ENCODE results near the gene KLF4. TPM values are rescaled to one million over a fixed set of nuclear protein-coding genes. Genes with fewer than 3 reads are reported as not detected.

Gene KLF4
- total and polyA plus RNA-seq, 2 of the 13 experiments (the other 11 are each of a cell fraction or from before 2014, with no cell fraction given), result 0.20 to 0.37 TPM

DNA sequence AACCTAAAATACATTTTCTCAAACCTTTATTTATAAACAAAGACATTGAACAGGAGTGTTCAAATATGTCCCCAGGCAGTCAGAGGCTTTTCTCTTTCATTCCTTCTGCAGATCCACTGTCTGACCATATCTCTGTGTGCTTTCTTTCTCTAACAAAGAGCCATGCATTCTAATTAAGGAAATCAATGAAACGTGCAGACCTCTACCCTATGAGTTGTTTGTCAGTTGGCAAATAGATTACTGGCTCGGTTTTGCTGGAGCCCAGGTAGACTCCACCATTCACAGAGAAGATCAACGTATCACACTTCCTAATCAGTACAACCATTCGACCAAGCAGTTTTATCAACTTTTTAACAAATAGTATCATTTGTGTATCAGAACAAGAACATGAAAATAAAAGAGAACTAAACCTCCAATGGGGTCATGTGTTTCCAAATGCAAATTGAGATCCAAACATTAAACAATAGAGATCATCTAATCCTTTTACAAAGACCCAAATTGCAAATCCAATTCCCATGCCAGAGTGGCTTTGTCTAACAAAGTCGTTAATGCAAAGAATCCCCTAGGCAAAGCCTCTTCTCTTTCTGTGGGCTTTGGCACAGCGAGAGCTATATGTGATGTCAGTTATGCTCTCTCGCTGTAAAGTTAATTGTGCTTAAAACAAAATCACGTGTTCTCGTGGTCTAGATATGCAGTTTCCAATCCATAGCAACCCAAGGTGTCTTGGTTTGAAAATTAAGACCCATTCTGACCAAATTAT lies 16.8 kb downstream of the KLF4 start (continued):
- TF ChIP-seq, protein P1, sequence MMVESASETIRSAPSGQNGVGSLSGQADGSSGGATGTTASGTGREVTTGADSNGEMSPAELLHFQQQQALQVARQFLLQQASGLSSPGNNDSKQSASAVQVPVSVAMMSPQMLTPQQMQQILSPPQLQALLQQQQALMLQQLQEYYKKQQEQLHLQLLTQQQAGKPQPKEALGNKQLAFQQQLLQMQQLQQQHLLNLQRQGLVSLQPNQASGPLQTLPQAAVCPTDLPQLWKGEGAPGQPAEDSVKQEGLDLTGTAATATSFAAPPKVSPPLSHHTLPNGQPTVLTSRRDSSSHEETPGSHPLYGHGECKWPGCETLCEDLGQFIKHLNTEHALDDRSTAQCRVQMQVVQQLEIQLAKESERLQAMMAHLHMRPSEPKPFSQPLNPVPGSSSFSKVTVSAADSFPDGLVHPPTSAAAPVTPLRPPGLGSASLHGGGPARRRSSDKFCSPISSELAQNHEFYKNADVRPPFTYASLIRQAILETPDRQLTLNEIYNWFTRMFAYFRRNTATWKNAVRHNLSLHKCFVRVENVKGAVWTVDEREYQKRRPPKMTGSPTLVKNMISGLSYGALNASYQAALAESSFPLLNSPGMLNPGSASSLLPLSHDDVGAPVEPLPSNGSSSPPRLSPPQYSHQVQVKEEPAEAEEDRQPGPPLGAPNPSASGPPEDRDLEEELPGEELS (CRISPR knock-in tag; IDR thresholded peaks at IDR 0.05), result no peak

DNA sequence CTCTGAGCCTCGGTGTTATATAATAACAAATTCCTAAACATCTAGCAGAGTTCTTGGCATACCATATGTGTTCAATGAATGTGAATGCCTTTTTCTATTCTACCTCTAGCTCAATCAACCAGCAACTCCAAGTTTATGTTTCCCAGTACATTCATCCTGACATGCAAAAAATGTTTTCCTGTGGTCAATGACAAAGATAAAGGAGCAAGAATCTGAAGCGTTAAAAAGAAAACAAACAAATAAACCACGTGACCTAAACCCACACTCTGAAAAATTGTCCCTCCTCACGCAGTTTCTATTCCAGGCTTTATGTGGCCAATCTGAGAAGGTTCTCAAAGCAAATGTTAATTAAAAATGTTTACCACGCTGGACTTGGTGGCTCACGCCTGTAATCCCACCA lies 18.0 kb downstream of the KLF4 start:
- Histone ChIP-seq H3K36me3 (replicated peaks in 1 of 2; ENCODE audit: control insufficient read depth in 1 of 2, insufficient read depth in 2 of 2, low read length in 2 of 2) (no peaks in the 10 kb centered on the region), H2AFZ (ENCODE audit: low read length) (no peak overlapping the region), H3K4me3 (replicated peaks in 1 of 3; ENCODE audit: insufficient read depth in 1 of 3, low read depth in 2 of 3, low read length in 3 of 3) (no peak overlapping the region), H3K9ac (ENCODE audit: insufficient read depth, low read depth, low read length) (no peak overlapping the region), H3K4me2 (ENCODE audit: low read depth, low read length) (no peak overlapping the region), H3K4me1 (ENCODE audit: insufficient read depth, low read length) (no peaks in the 10 kb centered on the region), H3K9me3 (ENCODE audit: low read length) (no peaks in the 10 kb centered on the region), H3K27me3 (ENCODE audit: control insufficient read depth in 1 of 2, insufficient read depth in 2 of 2, low read length in 2 of 2) (no peaks in the 10 kb centered on the region; a peak in 1 of 5 replicates), H3K79me2 (ENCODE audit: insufficient read depth, low read length) (no peaks in the 10 kb centered on the region), H4K20me1 (ENCODE audit: insufficient read depth, low read length) (no peaks in the 10 kb centered on the region), H3K27ac (ENCODE audit: extremely low read length, insufficient read depth, low read length) (no peak overlapping the region)
- WGBS (ENCODE audit: low lambda C conversion rate), result 48% methylated on average over 6 of the region's 6 CpGs
- BruUV-seq (replicated peaks), result no TSS peak
- DNase-seq (ENCODE audit: low spot score) (no peak), ATAC-seq (no peak), FAIRE-seq (no peak)
- ChIA-PET CTCF (ENCODE audit: low intra/inter-chr PET ratio, low total read pairs) (no interaction called here), POLR2A (no interaction called here)
- intact Hi-C loops (cut with micrococcal nuclease; ENCODE audit: unreplicated experiment), result no loop called here
- in situ Hi-C loops (cut with HindIII; ENCODE audit: extremely low pct_ligation_motif_present, low pct_unique_long_range_greater_than_20kb), result loop anchor here (10.0 kb wide), 1 partner anchor 803 kb away; no protein-coding TSS in a partner anchor
- TF ChIP-seq ZNF383 (CRISPR knock-in tag; IDR thresholded peaks at IDR 0.05; ENCODE audit: borderline replicate concordance) (no peak), RAD51 (IDR thresholded peaks at IDR 0.05; ENCODE audit: borderline replicate concordance) (peak; percentile 55; the same call in 1 of the 2 replicates)

DNA sequence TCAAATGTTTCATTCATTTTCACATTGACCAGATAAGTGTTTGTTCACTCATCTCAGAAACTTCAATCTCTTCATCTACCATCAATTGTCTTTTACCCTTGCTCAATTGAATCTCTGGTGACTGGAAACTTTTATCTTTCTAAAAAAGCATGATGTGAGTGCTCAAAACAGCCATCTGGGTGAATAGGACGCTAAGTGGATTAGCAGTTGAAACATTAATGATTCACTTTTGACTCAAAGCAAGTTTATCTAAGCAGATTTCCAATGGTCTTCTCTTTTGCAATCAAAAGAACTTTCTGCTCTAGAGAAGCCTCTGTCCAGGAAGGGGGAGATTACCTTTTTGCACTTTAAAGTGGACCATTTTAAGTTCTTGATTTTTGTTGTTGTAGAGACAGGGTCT lies 22.2 kb downstream of the KLF4 start:
- no peak overlapping the region for H3K27ac ChIP-seq (ENCODE audit: extremely low read length, insufficient read depth, low read length)
- TF ChIP-seq, protein P2, sequence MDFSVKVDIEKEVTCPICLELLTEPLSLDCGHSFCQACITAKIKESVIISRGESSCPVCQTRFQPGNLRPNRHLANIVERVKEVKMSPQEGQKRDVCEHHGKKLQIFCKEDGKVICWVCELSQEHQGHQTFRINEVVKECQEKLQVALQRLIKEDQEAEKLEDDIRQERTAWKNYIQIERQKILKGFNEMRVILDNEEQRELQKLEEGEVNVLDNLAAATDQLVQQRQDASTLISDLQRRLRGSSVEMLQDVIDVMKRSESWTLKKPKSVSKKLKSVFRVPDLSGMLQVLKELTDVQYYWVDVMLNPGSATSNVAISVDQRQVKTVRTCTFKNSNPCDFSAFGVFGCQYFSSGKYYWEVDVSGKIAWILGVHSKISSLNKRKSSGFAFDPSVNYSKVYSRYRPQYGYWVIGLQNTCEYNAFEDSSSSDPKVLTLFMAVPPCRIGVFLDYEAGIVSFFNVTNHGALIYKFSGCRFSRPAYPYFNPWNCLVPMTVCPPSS (IDR thresholded peaks at IDR 0.05), result no peak
- no peak for TF ChIP-seq ZNF224 (CRISPR knock-in tag; IDR thresholded peaks at IDR 0.05)
- no peak for TF ChIP-seq BHLHE40 (IDR thresholded peaks at IDR 0.05; ENCODE audit: low read length)
- TF ChIP-seq, protein P3, sequence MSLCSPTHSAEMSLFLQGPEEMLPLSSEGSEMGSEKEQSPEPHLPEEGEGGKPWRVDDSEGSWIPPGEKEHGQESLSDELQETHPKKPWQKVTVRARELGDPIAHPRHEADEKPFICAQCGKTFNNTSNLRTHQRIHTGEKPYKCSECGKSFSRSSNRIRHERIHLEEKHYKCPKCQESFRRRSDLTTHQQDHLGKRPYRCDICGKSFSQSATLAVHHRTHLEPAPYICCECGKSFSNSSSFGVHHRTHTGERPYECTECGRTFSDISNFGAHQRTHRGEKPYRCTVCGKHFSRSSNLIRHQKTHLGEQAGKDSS (CRISPR knock-in tag; IDR thresholded peaks at IDR 0.05; ENCODE audit: borderline replicate concordance, low read depth), result no peak
- TF ChIP-seq ZBTB1 (CRISPR knock-in tag; IDR thresholded peaks at IDR 0.05; ENCODE audit: borderline replicate concordance), result no peak
- TF ChIP-seq ISX (CRISPR knock-in tag; conservative IDR thresholded peaks at IDR 0.05), result no peak
- TF ChIP-seq ZNF335 (CRISPR knock-in tag; IDR thresholded peaks at IDR 0.05), result no peak
- TF ChIP-seq, protein P4, sequence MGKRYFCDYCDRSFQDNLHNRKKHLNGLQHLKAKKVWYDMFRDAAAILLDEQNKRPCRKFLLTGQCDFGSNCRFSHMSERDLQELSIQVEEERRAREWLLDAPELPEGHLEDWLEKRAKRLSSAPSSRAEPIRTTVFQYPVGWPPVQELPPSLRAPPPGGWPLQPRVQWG (CRISPR knock-in tag; IDR thresholded peaks at IDR 0.05; ENCODE audit: borderline replicate concordance, low read depth), result no peak

More for the DNA sequence above, 22.2 kb downstream of the KLF4 start:
- Histone ChIP-seq H3K4me3 (replicated peaks in 1 of 3; ENCODE audit: insufficient read depth in 1 of 3, low read depth in 2 of 3, low read length in 3 of 3) (no peak overlapping the region), H3K27me3 (ENCODE audit: control insufficient read depth in 1 of 2, insufficient read depth in 2 of 2, low read length in 2 of 2) (no peaks in the 10 kb centered on the region; a peak in 1 of 5 replicates), H3K79me2 (ENCODE audit: insufficient read depth, low read length) (no peaks in the 10 kb centered on the region), H2AFZ (ENCODE audit: low read length) (no peak overlapping the region), H3K9ac (ENCODE audit: insufficient read depth, low read depth, low read length) (no peak overlapping the region), H3K4me1 (ENCODE audit: insufficient read depth, low read length) (peaks cover 4% of the 10 kb centered on the region; the same call in 1 of the 2 replicates), H4K20me1 (ENCODE audit: insufficient read depth, low read length) (no peaks in the 10 kb centered on the region), H3K4me2 (ENCODE audit: low read depth, low read length) (no peak overlapping the region), H3K9me3 (ENCODE audit: low read length) (no peaks in the 10 kb centered on the region), H3K36me3 (replicated peaks in 1 of 2; ENCODE audit: control insufficient read depth in 1 of 2, insufficient read depth in 2 of 2, low read length in 2 of 2) (no peaks in the 10 kb centered on the region)
- BruUV-seq (replicated peaks), result no TSS peak
- ATAC-seq (no peak), FAIRE-seq (no peak), DNase-seq (ENCODE audit: low spot score) (no peak)
- ChIA-PET POLR2A (no interaction called here), CTCF (ENCODE audit: low intra/inter-chr PET ratio, low total read pairs) (no interaction called here)
- WGBS (ENCODE audit: low lambda C conversion rate), result 0% methylated on average over 1 of the region's 1 CpG
- intact Hi-C loops (cut with micrococcal nuclease; ENCODE audit: unreplicated experiment), result no loop called here
- in situ Hi-C loops (cut with HindIII; ENCODE audit: extremely low pct_ligation_motif_present, low pct_unique_long_range_greater_than_20kb), result no loop called here

Data from HepG2 (cell line).